Right renal pelvis (tissue), 4 donors: ENCODE results near the gene PPP1R3D. TPM values are rescaled to one million over a fixed set of nuclear protein-coding genes. Genes with fewer than 3 reads are reported as not detected.
"Not testable (repeated sequence)": the region's sequence is repeated elsewhere in the genome, so short reads cannot be mapped to it uniquely, and the experiment has no call there.

Experiments
- DNase-seq, 4 donors: peaks; one replicate each; pipeline ENCODE4 v3.0.0-alpha.2; 2013; ENCODE audit warnings: low read depth in 4 of 4, low spot score in 3 of 4, missing footprints in 1 of 4
- polyA plus RNA-seq, 4 donors: library from polyadenylated mRNA; unstranded; fragments of 120-200 nt; gene quantifications; one replicate each; pipeline ENCODE4 v1.2.1, GENCODE V29; 2013; ENCODE audit not compliant: insufficient read length in 4 of 4

Gene PPP1R3D
- polyA plus RNA-seq: 1 to 10 TPM; 6.0 to 7.3 (median 6.8) TPM

- DNase-seq: peak; percentile 92 to 95 (median 92)
These were observed at the start of gene PPP1R3D, which contains the start of gene FAM217B for GRCh38 chr20:59940129-59940955. TSS of gene PPP1R3D (minus strand) at chr20:59940305. CDS start at chr20:59939931, 374 bp downstream. TSS of gene FAM217B (plus strand) at chr20:59940389. CDS start at chr20:59943944, 3,555 bp downstream.

DNA sequence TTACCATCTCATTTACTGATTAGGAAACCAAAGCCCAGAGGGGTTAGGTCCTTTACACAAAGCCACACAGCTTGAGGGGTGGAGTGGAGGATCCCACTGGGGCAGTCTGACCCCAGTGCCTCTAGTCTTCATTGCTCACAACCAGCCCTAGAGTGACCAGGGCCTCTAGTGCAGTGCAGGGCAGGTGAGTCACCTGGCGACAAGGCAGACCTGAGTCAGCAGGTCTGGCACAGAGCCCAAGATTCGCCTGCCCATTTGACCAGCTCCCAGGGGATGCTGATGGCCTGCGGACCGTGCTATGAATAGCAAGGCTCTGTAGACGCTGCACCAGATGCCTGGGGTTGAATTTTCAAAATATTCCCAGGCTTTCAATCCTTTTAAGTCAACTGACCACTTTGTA is 48.0 kb upstream of the PPP1R3D start:
- no peak for DNase-seq

DNA sequence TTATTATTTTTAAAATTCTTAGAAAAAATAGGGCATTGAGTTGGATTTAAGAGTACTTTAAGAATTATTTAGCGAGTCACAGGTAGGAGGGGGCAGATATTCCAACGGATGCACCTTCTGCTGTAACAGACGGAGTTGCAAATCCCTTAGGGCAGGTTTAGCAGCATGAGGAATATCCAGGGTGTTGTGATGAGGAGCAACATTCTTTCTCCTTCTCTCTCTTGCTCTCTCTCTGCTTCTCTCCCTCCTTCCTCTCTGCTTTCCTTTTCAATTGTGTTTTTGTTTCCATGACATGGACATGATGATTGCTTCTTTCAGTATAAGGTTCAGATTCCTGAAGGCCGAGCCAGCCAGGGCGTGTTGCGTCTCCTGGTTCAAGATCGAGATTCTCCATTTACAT is 47.0 kb upstream of the PPP1R3D start:
- DNase-seq: no peak

GRCh38 chr20:59985864-59986263 is 45.8 kb upstream of the PPP1R3D start:
- DNase-seq: no peak

- DNase-seq: no peak
These were observed 45.1 kb upstream of the PPP1R3D start for GRCh38 chr20:59985164-59985563.

DNA sequence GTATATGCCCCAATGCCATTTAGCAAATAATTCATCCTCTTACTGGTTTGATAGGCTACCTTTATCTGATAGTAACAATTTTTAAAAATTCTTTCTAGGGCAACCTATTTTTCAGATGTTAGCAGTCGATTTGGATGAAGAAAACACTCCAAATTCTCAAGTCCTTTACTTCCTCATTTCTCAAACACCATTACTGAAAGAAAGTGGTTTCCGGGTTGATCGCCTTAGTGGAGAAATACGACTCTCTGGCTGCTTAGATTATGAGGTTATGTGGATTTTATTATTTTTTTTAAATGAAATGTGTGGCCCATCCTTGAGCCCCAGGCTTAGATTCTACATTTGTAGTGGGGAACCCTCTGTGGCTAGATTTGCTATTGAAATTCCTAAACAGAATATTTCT is 44.4 kb upstream of the PPP1R3D start:
- no peak for DNase-seq

- DNase-seq: no peak
These were observed 43.0 kb upstream of the PPP1R3D start for GRCh38 chr20:59983076-59983475.

DNA sequence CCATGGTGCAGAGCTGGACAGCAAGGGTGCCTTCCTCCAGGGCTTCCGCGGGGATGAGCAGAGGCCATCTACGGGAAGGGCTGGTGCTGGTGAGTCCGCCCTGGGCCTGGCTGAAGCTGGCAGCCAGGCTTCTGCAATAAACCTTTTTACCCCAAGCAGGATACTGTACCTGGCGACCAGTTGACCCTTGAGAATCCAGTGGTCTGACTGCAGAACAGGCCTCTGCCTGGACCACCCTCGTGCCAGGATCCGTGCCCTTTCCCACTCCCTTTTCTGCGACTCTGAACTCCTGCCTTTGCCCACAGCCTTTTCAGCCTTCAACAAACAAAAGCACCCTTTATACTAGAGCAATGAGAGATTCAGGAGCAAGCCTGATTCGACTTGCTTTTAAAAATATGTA is 37.0 kb upstream of the PPP1R3D start:
- no peak for DNase-seq

GRCh38 chr20:59976156-59976782 is 36.2 kb upstream of the PPP1R3D start:
- peak in 2 of 4 donors; percentile 28 to 39 for DNase-seq

DNA sequence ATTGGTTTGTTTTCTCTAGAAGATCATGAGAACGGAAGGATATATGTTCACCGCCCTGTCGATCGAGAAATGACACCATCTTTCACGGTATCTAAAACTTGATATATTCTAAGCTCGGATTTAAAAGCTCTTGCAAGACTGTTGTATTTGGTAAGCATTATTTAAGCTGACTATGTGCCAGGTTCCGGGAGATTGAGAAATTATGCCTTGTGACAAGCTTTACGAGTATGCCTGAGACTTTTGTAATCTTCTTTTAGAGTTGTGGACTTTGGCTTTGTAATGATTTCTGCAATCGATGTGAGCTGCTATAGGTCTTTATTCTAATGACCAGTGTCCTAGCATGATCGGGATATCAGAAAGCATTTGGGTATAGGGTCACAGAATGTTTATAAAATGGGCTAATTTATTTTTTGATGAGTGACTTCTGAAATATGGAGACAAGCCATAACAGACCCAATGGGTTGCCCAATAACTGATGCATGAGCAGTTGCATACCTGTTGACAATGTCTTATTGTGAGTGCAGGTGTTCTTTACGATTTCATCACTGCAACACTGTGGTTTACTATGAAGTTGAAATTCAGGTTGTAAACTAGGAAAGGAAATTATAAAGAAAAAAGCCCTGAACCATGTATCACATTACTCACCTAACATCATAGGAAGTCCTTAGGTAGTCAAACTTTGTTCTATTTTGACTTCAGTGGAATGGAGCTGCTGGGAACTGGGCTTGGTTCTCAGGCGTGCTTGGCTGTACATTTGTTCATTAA is 32.1 kb upstream of the PPP1R3D start:
- no peak for DNase-seq

- no peak for DNase-seq
These were observed 31.3 kb upstream of the PPP1R3D start for GRCh38 chr20:59971428-59971827.

GRCh38 chr20:59966428-59966827 is 26.3 kb upstream of the PPP1R3D start:
- DNase-seq: no peak

DNA sequence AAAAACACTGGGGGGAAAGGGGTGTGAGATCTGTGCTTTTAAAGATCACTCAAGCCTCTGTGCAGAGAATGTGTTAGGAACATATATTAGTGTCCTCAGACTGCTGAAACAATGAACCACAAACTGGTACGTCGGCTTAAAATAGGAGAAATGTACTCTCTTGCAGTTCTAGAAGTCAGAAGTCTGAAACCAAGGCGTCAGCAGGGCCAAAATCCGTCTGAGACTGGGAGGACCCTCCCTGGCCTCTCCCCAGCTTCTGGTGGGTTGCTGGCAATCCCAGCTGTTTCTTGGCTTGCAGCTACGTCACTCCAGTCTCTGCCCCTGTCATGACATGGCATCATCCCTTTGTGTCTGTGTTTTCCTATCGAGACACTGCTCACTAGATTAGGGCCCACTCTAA is 22.1 kb upstream of the PPP1R3D start:
- no peak for DNase-seq

- DNase-seq: no peak
These were observed 21.3 kb upstream of the PPP1R3D start for GRCh38 chr20:59961423-59961822.

- DNase-seq: no peak
These were observed 18.5 kb upstream of the PPP1R3D start for GRCh38 chr20:59958626-59959025.

DNA sequence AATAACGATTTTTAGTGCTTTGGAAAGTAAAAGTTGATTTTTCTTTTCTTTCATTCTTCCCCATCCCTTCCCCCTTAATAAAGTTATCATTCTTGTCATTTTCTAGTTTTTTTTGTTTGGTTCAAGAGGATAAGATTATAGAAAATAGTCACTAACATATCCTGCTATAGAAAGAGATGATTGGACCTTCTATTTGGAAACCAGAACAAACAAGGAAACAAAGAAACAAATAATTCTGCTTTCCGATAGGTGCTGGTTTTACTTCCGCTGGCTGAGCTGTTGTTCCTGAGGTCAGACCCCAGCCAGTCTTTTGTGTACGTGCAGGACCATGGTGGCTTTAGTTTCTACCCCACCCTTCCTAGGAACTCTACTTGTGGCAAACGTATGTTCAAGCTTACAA is 18.0 kb upstream of the PPP1R3D start, which contains the start of gene CDH26:
TSS of gene CDH26 (plus strand) at position 301 of the 400 bp plus-strand sequence. CDS start 304 bp downstream, outside the sequence.
- DNase-seq: no peak

DNA sequence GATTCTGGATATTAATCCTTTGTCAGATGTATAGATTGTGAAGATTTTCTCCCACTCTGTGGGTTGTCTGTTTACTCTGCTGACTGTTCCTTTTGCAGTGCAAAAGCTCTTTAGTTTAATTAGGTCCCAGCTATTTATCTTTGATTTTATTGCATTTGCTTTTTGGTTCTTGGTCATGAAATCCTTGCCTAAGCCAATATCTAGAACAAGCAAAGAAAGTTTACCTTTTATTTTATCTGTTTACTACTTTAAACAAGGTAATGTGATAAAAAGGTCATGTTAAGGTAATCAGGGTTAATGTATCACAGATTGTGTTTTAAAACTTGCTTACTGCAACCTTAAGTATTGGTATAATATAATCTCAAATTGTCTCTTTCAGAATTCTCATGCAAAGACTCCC is 17.5 kb upstream of the PPP1R3D start:
- not testable (repeated sequence) for DNase-seq

GRCh38 chr20:59955131-59955796 is 15.2 kb upstream of the PPP1R3D start:
- no peak for DNase-seq

DNA sequence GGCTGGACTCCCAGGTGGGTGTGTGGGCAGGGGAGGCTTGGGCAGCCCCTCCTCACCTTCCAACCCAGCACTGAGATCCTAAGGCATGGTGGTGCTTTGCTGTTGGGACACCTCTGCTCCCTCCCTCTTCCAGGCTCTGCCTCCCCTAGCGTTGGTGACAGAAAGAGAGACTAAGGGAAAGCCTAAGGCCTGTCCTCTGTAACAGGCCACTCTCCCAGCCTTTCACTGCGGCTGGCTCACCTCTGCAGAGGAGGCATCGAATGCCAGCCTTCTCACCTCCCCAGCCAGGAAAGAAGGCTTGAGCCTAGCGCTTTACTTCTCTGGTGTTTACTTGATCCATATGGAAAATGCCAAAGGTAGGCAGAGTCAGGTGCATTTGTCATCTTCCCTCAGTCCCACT is 14.6 kb upstream of the PPP1R3D start:
- no peak for DNase-seq

- DNase-seq: no peak
These were observed 9.8 kb upstream of the PPP1R3D start for GRCh38 chr20:59949911-59950310.
